ENCODE measurements around the gene TMED6. TPM values are rescaled to one million over a fixed set of nuclear protein-coding genes. Genes with fewer than 3 reads are reported as not detected.

TMED6 gene
- total RNA-seq, 1 donor from 2014 or later: not detected

DNA sequence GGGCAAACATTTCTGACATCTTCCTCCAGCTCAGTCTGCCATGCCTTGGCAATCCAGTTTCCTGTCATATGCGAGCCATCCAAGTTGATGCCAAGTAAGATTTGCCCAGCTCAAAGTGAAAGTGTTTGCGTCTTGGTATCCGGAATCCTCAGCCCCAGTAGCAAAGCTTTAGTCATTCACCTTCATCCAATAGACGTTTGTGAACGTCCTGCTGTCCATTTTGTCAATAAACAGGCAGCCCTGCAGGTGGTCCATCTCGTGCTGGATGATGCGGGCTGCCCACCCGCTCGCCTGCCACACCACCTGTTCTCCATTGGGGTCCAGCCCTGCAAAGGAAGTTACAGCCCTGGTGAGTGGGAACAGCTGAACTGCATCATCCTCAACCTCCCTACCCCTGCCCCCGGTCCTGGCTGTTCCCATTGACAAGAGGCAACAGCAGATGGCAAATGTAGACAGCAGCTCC, 22.7 kb downstream of the TMED6 start:
- H3K27me3 ChIP-seq: no peaks in the 10 kb centered on the region
- no peak for TF ChIP-seq POLR2AphosphoS5 (IDR thresholded peaks at IDR 0.05; ENCODE audit: insufficient read depth in 1 of 2, low read depth in 1 of 2)
- TF ChIP-seq, protein P1, sequence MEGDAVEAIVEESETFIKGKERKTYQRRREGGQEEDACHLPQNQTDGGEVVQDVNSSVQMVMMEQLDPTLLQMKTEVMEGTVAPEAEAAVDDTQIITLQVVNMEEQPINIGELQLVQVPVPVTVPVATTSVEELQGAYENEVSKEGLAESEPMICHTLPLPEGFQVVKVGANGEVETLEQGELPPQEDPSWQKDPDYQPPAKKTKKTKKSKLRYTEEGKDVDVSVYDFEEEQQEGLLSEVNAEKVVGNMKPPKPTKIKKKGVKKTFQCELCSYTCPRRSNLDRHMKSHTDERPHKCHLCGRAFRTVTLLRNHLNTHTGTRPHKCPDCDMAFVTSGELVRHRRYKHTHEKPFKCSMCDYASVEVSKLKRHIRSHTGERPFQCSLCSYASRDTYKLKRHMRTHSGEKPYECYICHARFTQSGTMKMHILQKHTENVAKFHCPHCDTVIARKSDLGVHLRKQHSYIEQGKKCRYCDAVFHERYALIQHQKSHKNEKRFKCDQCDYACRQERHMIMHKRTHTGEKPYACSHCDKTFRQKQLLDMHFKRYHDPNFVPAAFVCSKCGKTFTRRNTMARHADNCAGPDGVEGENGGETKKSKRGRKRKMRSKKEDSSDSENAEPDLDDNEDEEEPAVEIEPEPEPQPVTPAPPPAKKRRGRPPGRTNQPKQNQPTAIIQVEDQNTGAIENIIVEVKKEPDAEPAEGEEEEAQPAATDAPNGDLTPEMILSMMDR (IDR thresholded peaks at IDR 0.05): no peak
- TF ChIP-seq POLR2A (IDR thresholded peaks at IDR 0.05): no peak
- no peak for DNase-seq (ENCODE audit: extremely low spot score in 2 of 2)
- peaks cover 70% of the 10 kb centered on the region for H3K4me1 ChIP-seq
- intact Hi-C loops (cut with DNase I): no loop called here
- H3K27ac ChIP-seq: no peak overlapping the region
- H3K4me3 ChIP-seq: peak overlapping the region in 1 of 2 donors; percentile 94
- H3K9me3 ChIP-seq: no peaks in the 10 kb centered on the region
- peaks cover 0 to 27% of the 10 kb centered on the region in 2 donors for H3K36me3 ChIP-seq

DNA sequence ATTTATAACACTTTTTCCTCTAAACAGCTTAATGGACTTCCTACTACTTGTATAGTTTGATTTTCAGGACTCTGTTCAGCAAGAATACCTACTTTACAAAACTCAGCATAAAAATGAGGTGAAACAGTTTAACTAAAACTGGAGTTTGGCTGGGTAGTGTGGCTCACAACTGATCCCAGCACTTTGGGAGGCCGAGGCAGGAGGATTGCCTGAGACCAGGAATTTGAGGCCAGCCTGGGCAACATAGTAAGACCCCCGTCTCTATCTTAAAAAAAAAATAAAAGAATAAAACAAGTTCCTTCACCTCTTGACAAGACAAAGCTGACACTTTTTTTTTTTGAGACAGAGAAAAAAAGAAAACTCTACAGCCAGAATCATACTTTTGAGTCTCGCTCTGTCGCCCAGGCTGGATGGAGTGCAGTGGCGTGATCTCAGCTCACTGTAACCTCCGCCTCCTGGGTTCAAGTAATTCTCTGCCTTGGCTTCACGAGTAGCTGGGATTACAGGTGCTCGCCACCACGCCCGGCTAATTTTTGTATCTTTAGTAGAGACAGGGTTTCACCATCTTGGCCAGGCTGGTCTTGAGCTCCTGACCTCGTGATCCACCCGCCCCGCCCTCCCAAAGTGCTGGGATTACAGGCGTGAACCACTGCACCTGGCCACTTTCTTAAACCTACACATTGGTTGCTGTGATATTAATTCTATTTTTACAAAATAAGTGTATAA, 23.8 kb downstream of the TMED6 start:
- H3K27ac ChIP-seq: no peak overlapping the region
- TF ChIP-seq POLR2AphosphoS5 (IDR thresholded peaks at IDR 0.05; ENCODE audit: insufficient read depth in 1 of 2, low read depth in 1 of 2) (no peak), POLR2A (IDR thresholded peaks at IDR 0.05) (no peak)
- TF ChIP-seq, protein P1 (IDR thresholded peaks at IDR 0.05): no peak
- no peaks in the 10 kb centered on the region for H3K27me3 ChIP-seq
- no peaks in the 10 kb centered on the region for H3K9me3 ChIP-seq
- peaks cover 0 to 29% of the 10 kb centered on the region in 2 donors for H3K36me3 ChIP-seq
- no peak overlapping the region for H3K4me3 ChIP-seq
- H3K4me1 ChIP-seq: peaks cover 77% of the 10 kb centered on the region
- no peak for DNase-seq (ENCODE audit: extremely low spot score in 2 of 2)
- intact Hi-C loops (cut with DNase I): no loop called here

DNA sequence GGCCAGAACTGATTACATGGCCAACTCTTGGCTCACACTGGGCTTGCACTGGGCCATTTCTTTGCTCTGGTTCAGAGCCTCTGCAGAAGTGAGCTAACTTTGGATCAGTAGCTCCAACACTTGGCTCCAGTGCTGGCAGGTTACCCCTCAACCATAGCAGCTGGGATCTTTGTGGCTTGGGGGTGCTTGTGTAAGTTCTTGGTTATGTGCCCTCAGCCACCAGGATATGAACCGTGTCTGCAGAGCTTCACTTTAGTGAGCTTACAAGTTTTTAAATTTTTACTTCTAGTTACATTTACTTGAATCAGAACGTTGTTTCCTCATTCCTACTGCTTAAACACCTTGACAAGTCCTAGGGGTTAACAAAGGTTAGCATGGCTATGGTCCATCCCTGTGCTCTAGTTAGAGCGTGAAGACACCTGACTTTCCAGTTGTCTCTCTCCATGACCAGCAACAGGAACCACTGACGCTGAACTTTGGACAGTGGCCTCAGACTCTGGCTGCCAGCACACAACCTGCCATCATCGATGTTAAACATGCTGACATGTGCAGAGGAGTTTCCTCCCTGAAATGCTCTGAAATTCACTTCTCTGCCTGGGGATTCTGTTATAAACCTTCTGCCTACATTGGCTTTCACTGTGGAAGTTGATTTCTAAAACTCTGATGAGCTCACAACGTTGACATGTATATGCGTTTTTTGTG, 25.3 kb downstream of the TMED6 start:
- Histone ChIP-seq H3K4me1 (peaks cover 71% of the 10 kb centered on the region), H3K36me3 (peaks cover 0 to 43% of the 10 kb centered on the region in 2 donors)
- intact Hi-C loops (cut with DNase I): no loop called here

DNA sequence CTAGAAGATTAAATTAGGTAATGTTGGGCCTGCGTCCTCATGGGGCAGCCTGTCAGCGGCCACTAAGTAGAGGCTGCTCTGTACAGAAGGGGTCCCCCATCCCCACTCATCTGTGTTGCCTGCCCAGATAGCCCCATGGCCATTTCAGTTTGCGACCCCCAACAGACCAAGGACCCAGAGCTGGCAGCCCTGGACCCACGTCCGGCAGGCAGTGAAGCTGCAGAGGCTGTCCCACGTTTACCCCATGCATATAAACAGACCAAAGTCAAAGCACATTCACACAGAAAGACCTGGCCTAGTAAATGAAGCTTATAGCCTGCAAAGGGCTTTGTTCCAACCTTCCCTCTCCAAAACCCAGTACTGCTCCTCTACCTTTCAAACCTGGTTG, 25.8 kb downstream of the TMED6 start:
- Histone ChIP-seq H3K27me3 (no peaks in the 10 kb centered on the region), H3K27ac (no peak overlapping the region), H3K9me3 (no peaks in the 10 kb centered on the region), H3K36me3 (peaks cover 0 to 49% of the 10 kb centered on the region in 2 donors), H3K4me3 (no peak overlapping the region), H3K4me1 (peaks cover 66% of the 10 kb centered on the region)
- TF ChIP-seq POLR2AphosphoS5 (IDR thresholded peaks at IDR 0.05; ENCODE audit: insufficient read depth in 1 of 2, low read depth in 1 of 2) (no peak), POLR2A (IDR thresholded peaks at IDR 0.05) (no peak)
- TF ChIP-seq, protein P1 (IDR thresholded peaks at IDR 0.05): no peak
- peak in 1 of 2 donors; percentile 84 for DNase-seq (ENCODE audit: extremely low spot score in 2 of 2)
- intact Hi-C loops (cut with DNase I): no loop called here

More for the DNA sequence above, 25.3 kb downstream of the TMED6 start:
- Histone ChIP-seq H3K27ac (no peak overlapping the region), H3K4me3 (no peak overlapping the region), H3K27me3 (no peaks in the 10 kb centered on the region), H3K9me3 (no peaks in the 10 kb centered on the region)
- DNase-seq (ENCODE audit: extremely low spot score in 2 of 2): no peak
- TF ChIP-seq POLR2A (IDR thresholded peaks at IDR 0.05): no peak
- TF ChIP-seq, protein P1 (IDR thresholded peaks at IDR 0.05): no peak
- no peak for TF ChIP-seq POLR2AphosphoS5 (IDR thresholded peaks at IDR 0.05; ENCODE audit: insufficient read depth in 1 of 2, low read depth in 1 of 2)

Data from vagina (tissue), 2 donors.